ENCODE measurements around the gene GREB1.

GREB1 gene

DNA sequence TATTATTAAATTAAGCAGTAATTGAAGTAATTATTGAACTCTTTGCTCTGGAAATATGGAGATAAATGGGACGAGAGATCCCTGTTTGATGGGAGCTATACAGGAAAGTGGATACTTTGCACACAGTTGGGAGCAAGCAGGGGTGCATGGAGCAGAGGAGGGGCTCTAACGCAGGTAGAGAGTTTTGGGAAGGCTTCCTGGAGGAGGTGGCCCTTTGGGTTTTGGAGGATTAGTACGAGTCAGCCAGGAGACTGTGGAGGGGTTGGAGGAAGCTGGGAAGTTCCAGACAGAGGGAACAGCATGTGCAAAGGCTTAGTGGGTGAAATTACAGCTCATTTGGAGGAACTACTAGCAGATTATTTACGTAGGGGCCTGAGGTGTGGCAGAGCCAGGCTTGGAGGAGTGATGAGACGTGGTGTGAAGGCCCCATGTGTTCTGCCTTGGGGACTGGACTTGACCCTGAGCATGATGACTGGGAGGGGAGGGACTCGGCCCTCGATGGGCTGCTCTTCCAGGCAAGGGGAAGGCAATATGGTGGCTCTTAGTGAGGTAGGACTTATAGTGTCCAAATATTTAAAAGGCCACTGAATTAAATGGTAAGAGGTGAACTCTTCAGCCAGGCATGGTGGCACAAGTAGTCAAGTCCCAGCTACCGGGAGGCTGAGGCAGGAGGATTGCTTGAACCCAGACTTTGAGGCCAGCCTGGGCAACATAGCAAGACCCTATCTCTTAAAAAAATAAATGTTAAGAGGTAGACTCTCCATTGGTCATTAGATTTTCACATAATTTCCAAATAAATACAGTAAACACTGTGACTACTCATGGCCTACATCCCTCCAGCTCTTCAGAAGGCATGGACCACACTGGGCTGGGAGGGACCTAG, 30.2 kb downstream of the GREB1 start:
- no peak for DNase-seq

- DNase-seq: no peak
These were observed 31.1 kb downstream of the GREB1 start for GRCh38 chr2:11564816-11565567.

DNA sequence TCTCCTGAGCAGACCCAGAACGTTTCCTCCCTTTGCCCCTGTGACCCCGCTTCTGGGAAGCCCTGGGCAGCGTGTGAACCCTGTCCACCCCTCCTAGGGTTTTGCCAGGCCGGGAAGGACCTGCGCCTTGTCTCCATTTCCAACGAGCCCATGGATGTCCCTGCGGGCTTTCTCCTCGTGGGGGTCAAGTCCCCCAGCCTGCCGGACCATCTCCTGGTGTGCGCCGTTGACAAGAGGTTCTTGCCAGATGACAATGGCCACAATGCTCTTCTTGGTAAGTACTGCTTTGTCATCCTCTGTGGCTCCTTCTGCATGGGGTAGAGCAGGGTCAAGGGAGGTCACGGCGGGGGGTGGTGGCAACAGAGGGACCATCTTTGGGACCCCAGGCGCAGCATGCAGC, 32.5 kb downstream of the GREB1 start:
- DNase-seq: no peak

GRCh38 chr2:11567631-11568031, 33.8 kb downstream of the GREB1 start:
- no peak for DNase-seq

- no peak for DNase-seq
These were observed 34.6 kb downstream of the GREB1 start for GRCh38 chr2:11568436-11568835.

- DNase-seq: no peak
These were observed 35.8 kb downstream of the GREB1 start for GRCh38 chr2:11569636-11570035.

- no peak for DNase-seq
These were observed 37.3 kb downstream of the GREB1 start for GRCh38 chr2:11571170-11571569.

- no peak for DNase-seq
These were observed 39.2 kb downstream of the GREB1 start for GRCh38 chr2:11572996-11573395.

DNA sequence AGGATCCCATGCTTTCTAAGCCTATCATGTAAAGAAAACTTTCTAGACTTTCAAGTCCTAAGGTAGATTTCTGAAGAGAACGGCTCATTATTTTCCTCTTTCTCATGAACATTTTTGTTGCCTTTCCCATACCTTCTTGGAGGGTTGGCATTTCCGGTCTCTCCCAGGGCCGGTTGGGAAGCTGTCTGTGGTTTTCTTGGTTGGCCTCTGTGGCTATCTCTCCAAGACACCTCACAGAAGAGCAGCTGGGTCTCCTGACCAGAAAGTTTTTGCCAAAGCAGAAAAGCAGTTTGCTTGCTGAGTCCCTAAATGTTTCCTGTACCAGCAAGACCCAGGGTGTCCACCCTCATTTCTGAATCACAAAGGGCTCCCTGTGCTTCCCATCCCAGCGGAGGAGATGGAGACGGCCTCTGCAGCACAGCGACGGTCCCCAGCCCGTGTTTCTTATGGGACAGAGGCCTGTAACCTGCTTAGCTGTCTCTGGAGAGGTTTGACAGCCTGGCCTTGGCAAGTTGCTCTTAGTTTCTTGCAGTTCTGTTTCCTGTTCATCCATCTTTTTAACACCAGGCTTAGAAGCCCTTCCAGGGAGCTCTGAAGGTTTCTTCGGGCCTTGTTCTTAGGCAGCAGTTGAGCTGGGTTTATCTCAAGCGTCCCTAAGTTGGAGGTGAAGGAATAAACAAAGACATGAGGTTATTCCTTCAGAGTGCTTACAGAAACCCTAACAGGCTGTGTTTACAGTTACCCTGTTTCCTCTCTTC, 39.8 kb downstream of the GREB1 start:
- DNase-seq: no peak

- no peak for DNase-seq
These were observed 40.6 kb downstream of the GREB1 start for GRCh38 chr2:11574176-11575046.

DNA sequence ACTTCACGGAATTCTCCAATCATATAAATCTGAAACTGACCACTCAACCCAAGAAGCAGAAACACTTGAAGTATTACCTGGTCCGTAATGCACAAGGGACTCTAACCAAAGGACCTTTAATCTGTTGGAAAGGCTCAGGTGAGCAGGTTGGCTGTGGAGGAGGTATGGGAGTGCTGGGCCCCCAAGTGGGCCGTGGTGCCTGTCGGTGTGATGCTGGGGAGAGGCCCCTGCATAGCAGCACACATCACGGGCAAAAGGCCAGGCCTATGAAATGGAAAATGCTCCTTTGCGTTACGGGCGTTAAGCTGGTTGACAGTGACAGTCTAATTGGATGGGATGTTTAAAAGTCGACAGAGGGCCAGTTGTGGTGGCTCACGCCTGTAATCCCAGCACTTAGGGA, 42.6 kb downstream of the GREB1 start:
- DNase-seq: no peak

- DNase-seq: no peak
These were observed 43.4 kb downstream of the GREB1 start for GRCh38 chr2:11577101-11577883.

DNA sequence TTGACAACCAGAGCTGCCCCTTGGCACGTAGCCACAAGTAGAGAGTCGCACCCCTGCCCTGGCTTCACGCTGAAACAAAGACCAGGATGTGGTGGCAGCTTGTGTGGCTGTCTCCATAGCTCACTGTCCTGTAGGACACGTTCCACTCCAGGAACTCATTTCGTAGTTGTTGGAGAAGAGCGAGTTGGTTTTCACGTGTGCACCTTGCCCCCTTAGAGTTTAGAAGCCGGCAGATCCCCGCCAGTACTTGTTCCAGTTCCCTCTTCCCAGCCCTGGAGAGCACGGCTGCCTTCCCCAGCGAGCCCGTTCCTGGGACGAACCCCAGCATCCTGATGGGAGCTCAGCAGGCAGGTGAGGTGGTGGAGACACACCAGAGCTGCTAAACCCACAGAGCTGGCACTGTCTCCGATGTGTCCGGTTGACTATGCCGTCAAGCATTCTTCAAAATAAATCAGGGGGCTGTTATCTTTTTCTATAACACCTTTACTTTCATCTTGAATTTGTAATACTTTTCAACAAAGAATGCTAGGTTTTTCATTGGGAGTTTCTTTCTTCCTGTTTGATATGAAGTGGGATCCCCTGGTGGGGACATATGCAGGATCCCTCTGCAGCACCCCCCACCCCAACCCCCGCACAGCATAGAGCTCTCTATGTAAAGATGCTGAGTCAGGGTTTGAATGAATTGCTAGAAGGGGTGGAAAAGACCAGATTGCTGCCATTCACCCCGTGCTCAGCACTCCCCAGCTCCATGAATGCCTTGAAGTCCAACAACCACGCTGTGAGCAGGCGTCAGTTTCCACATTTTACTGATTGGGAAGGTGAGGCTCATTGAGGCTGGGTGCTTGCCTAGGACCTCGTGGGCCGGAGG, 44.5 kb downstream of the GREB1 start:
- DNase-seq: no peak

DNA sequence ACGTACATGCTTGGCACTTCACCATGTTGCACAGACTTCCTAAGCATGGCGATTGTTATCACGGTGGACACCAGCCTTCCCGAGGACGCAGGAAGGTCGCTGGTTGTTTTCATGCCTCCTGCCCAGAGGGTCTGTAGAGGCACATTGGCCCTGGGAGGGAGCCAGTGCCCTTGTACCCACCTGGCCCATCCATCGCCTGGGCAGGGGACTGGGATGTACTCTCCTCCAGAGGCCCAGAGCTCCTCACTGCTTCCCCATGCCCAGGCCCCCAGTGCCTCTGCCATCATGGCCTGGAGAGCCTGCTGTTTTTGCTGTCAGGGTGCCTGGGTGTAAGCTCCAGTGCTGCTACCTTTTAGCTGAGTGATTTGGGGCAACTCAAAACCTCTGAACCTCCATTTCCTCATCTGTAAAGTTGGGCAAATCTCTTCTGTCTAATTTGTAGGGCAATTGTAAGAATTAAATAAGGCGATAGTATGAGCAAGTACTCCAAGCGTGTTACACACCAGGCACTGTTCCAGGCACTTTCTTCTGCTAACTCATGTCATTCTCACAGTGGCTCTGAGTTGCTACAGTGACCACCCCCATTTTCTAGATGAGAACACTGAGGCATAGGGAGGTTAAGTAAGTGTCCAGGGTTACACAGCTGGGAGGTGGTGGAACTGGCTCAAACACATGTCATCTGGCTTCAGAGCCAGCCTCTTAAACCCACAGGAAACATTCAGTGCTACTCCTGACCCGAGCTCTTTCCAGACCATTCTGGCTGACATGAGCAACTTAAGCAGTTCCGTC, 45.3 kb downstream of the GREB1 start:
- no peak for DNase-seq

- no peak for DNase-seq
These were observed 46.2 kb downstream of the GREB1 start for GRCh38 chr2:11579867-11580659.

GRCh38 chr2:11580697-11581096, 46.9 kb downstream of the GREB1 start:
- DNase-seq: no peak

- no peak for DNase-seq
These were observed 47.4 kb downstream of the GREB1 start for GRCh38 chr2:11581124-11581796.
